NCI-H187 treated with DMSO at 0.1 percent for 48 hours (cell line): ENCODE data around the gene TLE4.

Experiments used
- DNase-seq: peaks from one replicate; lab custom pipeline; 2025; lab: John Stamatoyannopoulos, UW

TLE4 gene

GRCh38 chr9:79665931-79666330, 94.2 kb downstream of the TLE4 start:
- DNase-seq, result no peak

GRCh38 chr9:79667120-79667519, 95.4 kb downstream of the TLE4 start:
- DNase-seq, result no peak

GRCh38 chr9:79667817-79668436, 96.2 kb downstream of the TLE4 start:
- DNase-seq, result peak; percentile 13

GRCh38 chr9:79668956-79669355, 97.2 kb downstream of the TLE4 start:
- DNase-seq, result no peak

- DNase-seq, result no peak
Observed at GRCh38 chr9:79670269-79670961, 98.7 kb downstream of the TLE4 start.

- no peak for DNase-seq
Observed at GRCh38 chr9:79671558-79671957, 99.8 kb downstream of the TLE4 start.

GRCh38 chr9:79672236-79672635, 100.5 kb downstream of the TLE4 start:
- no peak for DNase-seq

- DNase-seq, result no peak
Observed at GRCh38 chr9:79672891-79673290, 101.1 kb downstream of the TLE4 start.

- no peak for DNase-seq
Observed at GRCh38 chr9:79673614-79674013, 101.8 kb downstream of the TLE4 start.

- DNase-seq, result no peak
Observed at GRCh38 chr9:79674052-79674777, 102.5 kb downstream of the TLE4 start.

GRCh38 chr9:79681576-79681975, 109.8 kb downstream of the TLE4 start:
- DNase-seq, result no peak

- DNase-seq, result no peak
Observed at GRCh38 chr9:79682076-79682736, 110.4 kb downstream of the TLE4 start.

GRCh38 chr9:79684059-79684458, 112.3 kb downstream of the TLE4 start:
- no peak for DNase-seq

- DNase-seq, result no peak
Observed at GRCh38 chr9:79684711-79685575, 113.2 kb downstream of the TLE4 start.

- DNase-seq, result no peak
Observed at GRCh38 chr9:79685577-79685976, 113.8 kb downstream of the TLE4 start.

GRCh38 chr9:79686381-79687130, 114.8 kb downstream of the TLE4 start:
- no peak for DNase-seq

GRCh38 chr9:79687131-79687447, 115.3 kb downstream of the TLE4 start:
- no peak for DNase-seq

GRCh38 chr9:79688363-79688762, 116.6 kb downstream of the TLE4 start:
- no peak for DNase-seq

GRCh38 chr9:79689576-79689975, 117.8 kb downstream of the TLE4 start:
- no peak for DNase-seq

- DNase-seq, result no peak
Observed at GRCh38 chr9:79691496-79691895, 119.7 kb downstream of the TLE4 start.
